Gastrocnemius medialis (tissue), 4 donors: ENCODE measurements around the gene AKAP13.

Experiments used
- POLR2A ChIP-seq, 2 donors: fragments of 450-650 bp; IDR thresholded peaks; one replicate each; pipeline ENCODE4 v1.6.1; 2017; ENCODE audit warnings: antibody characterized with exemption in 2 of 2, mild to moderate bottlenecking in 2 of 2, moderate library complexity in 2 of 2
- TF ChIP-seq, protein P1 (sequence below), 5 experiments: fragments of 450-650 bp in 3 of 5; fragments of 200-600 bp in 2 of 5; sonication (generic) in 2 of 5; IDR thresholded peaks in 4 of 5; conservative IDR thresholded peaks in 1 of 5; 1 replicate in 4 of 5; 2 replicates in 1 of 5; pipeline ENCODE4 v1.5.1; 2016 to 2019; ENCODE audit warnings: antibody characterized with exemption in 5 of 5, mild to moderate bottlenecking in 3 of 5, moderate library complexity in 3 of 5

- TF ChIP-seq, protein P1, sequence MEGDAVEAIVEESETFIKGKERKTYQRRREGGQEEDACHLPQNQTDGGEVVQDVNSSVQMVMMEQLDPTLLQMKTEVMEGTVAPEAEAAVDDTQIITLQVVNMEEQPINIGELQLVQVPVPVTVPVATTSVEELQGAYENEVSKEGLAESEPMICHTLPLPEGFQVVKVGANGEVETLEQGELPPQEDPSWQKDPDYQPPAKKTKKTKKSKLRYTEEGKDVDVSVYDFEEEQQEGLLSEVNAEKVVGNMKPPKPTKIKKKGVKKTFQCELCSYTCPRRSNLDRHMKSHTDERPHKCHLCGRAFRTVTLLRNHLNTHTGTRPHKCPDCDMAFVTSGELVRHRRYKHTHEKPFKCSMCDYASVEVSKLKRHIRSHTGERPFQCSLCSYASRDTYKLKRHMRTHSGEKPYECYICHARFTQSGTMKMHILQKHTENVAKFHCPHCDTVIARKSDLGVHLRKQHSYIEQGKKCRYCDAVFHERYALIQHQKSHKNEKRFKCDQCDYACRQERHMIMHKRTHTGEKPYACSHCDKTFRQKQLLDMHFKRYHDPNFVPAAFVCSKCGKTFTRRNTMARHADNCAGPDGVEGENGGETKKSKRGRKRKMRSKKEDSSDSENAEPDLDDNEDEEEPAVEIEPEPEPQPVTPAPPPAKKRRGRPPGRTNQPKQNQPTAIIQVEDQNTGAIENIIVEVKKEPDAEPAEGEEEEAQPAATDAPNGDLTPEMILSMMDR (IDR thresholded peaks at IDR 0.05 in 4 of 5, conservative IDR thresholded peaks at IDR 0.05 in 1 of 5) = no peak
- TF ChIP-seq POLR2A (IDR thresholded peaks at IDR 0.05) = no peak
Observed at GRCh38 chr15:85404176-85404917, 23.9 kb downstream of the AKAP13 start.
